Measurements from ENCODE around the gene TMA7. TPM values are rescaled to one million over a fixed set of nuclear protein-coding genes. Genes with fewer than 3 reads are reported as not detected.

TMA7 gene
- total RNA-seq, 1 donor = 25.0 TPM

DNA sequence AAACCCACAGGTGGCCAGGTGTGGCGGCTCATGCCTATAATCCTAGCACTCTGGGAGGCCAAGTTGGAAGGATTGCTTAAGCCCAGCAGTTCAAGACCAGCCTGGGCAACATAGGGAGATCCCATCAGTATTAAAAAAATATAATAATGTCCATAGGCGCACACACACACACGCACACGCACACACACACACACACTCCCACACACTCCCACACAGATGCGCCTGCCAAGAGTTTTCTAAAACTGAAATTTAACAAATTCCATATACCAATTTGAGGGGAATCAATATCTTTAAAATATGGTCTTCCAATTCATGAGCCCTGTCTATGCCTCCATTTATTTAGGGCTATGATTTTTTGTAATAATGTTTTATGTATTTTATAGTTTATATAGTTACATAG, 46.9 kb downstream of the TMA7 start:
- DNase-seq (ENCODE audit: low read depth in 2 of 3, low spot score in 2 of 3) = no peak

DNA sequence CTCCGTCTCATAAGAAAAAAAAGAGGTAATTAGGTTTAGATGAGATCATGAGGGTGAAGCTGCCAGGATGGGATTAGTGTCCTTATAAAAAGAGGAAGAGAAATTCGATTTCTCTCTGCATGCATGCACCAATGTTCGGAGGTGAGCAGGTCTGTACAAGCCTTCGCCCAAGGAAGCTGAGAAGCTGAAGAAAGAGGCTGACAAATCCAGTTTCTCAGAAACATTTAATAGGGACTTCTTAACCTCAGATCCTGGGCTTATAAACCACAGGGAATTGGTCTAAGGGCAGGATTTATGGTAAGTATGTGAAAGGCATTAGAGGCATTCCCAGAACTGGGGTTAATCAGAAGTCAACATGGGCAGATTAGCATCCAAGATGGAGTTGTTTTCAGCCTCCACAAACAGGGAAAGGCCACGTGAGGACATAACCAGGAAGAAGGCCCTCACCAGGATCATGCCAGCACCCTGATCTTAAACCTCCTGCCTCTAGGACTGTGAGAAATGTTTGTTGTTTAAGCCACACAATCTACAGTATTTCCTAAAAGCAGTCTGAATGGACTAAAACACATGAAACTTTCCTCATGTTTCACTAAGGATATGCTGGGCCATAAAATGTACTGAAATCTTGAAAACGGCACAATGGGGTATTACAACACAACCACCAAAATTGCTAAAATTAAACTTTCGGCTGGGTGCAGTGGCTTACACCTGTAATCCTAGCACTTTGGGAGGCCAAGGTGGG, 52.6 kb downstream of the TMA7 start:
- DNase-seq (ENCODE audit: low read depth in 2 of 3, low spot score in 2 of 3) = no peak

DNA sequence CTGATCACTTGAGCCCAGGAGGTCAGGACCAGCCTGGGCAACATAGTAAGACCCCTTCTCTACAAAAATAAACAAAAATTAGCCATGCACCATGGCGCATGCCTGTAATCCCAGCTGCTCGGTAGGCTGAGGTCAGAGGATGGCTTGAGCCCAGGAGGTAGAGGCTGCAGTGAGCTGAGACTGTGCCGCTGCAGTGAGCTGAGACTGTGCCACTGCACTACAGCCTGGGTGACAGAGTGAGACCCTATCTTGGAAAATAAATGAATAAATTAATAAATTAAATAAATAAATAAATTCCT, 53.1 kb downstream of the TMA7 start:
- no peak for DNase-seq (ENCODE audit: low read depth in 2 of 3, low spot score in 2 of 3)

Other genes with a start within 250 kb of the TMA7 start
- not detected for gene CAMP, start 216.8 kb upstream of the TMA7 start, total RNA-seq
- gene ZNF589, start 199.2 kb upstream of the TMA7 start, total RNA-seq = 8.1 TPM
- gene NME6, start 138.9 kb upstream of the TMA7 start, total RNA-seq = 34.2 TPM
- not detected for gene SPINK8, start 106.6 kb upstream of the TMA7 start, total RNA-seq
- gene FBXW12, start 68.0 kb upstream of the TMA7 start, total RNA-seq = under 0.01 TPM
- 20.7 TPM for gene PLXNB1, start 10.2 kb upstream of the TMA7 start, total RNA-seq
- 15.6 TPM for gene CCDC51, start 138 bp upstream of the TMA7 start, total RNA-seq
- gene ATRIP, start 6.5 kb downstream of the TMA7 start, total RNA-seq = 12.9 TPM
- gene SHISA5, start 63.9 kb downstream of the TMA7 start, total RNA-seq = 232 TPM
- gene PFKFB4, start 116.5 kb downstream of the TMA7 start, total RNA-seq = 10.8 TPM
- under 0.01 TPM for gene UCN2, start 123.5 kb downstream of the TMA7 start, total RNA-seq
- 0.27 TPM for gene COL7A1, start 155.1 kb downstream of the TMA7 start, total RNA-seq
- gene UQCRC1, start 169.4 kb downstream of the TMA7 start, total RNA-seq = 397 TPM
- gene TMEM89, start 181.5 kb downstream of the TMA7 start, total RNA-seq = not detected
- gene SLC26A6, start 195.2 kb downstream of the TMA7 start, total RNA-seq = 20.2 TPM
- 3.2 TPM for gene CELSR3, start 222.6 kb downstream of the TMA7 start, total RNA-seq
- gene NCKIPSD, start 245.7 kb downstream of the TMA7 start, total RNA-seq = 22.1 TPM